Central memory CD8-positive, alpha-beta T cell (primary cell): Measurements from ENCODE around the gene KCNA5.

Experiments
- ATAC-seq: fragments of 150-1000 bp; cut with Tn5 transposase; replicated peaks from 2 replicates; pipeline ENCODE4 v1.10.0; 2022; ENCODE audit warnings: mild to moderate bottlenecking, moderate FRiP score, moderate number of reproducible peaks; ENCODE audit not compliant: poor library complexity, severe bottlenecking; ENCODE audit errors: extremely low read depth
- DNase-seq, 2 donors: peaks; one replicate each; pipeline ENCODE4 v3.0.0; 2021; ENCODE audit warnings: low spot score in 2 of 2
- H3K27ac Mint-ChIP-seq: one replicate; pipeline ENCODE4 v1.8.0; 2022; ENCODE audit warnings: low read depth, mild to moderate bottlenecking, moderate library complexity, mixed read lengths
- H3K27me3 Mint-ChIP-seq: one replicate; pipeline ENCODE4 v1.8.0; 2022; ENCODE audit warnings: mixed read lengths
- H3K36me3 Mint-ChIP-seq: one replicate; pipeline ENCODE4 v1.8.0; 2022; ENCODE audit warnings: mild to moderate bottlenecking, moderate library complexity, mixed read lengths; ENCODE audit not compliant: insufficient read depth
- H3K4me1 Mint-ChIP-seq: one replicate; pipeline ENCODE4 v1.8.0; 2022; ENCODE audit warnings: mixed read lengths
- H3K4me3 Mint-ChIP-seq: one replicate; pipeline ENCODE4 v1.8.0; 2022; ENCODE audit warnings: mild to moderate bottlenecking, moderate library complexity, mixed read lengths
- H3K9me3 Mint-ChIP-seq: one replicate; pipeline ENCODE4 v1.8.0; 2022; ENCODE audit warnings: mixed read lengths

Gene KCNA5

GRCh38 chr12:5043589-5044419 lies at the start of gene KCNA5:
Gene KCNA5 (plus strand): TSS chr12:5043879. CDS start chr12:5044148, 269 bp downstream.
- ATAC-seq, result no peak
- no peaks in the 10 kb centered on the region for H3K36me3 Mint-ChIP-seq
- H3K27me3 Mint-ChIP-seq, result peaks cover 67% of the 10 kb centered on the region
- H3K27ac Mint-ChIP-seq, result no peak within 1 kb of the TSS
- no peaks in the 10 kb centered on the region for H3K4me1 Mint-ChIP-seq
- H3K9me3 Mint-ChIP-seq, result no peaks in the 10 kb centered on the region
- H3K4me3 Mint-ChIP-seq, result no peak within 1 kb of the TSS
- no peak for DNase-seq

- Mint-ChIP-seq H3K36me3 (no peaks in the 10 kb centered on the region), H3K27me3 (peaks cover 70% of the 10 kb centered on the region), H3K4me3 (no peak overlapping the region), H3K4me1 (no peaks in the 10 kb centered on the region), H3K9me3 (no peaks in the 10 kb centered on the region), H3K27ac (no peak overlapping the region)
- DNase-seq (no peak), ATAC-seq (no peak)
These were observed 49.1 kb upstream of the KCNA5 start for GRCh38 chr12:4994622-4995021.

GRCh38 chr12:4996714-4997113 lies 47.0 kb upstream of the KCNA5 start:
- Mint-ChIP-seq H3K27me3 (peaks cover 62% of the 10 kb centered on the region), H3K9me3 (no peaks in the 10 kb centered on the region), H3K4me3 (no peak overlapping the region), H3K27ac (no peak overlapping the region), H3K4me1 (no peaks in the 10 kb centered on the region), H3K36me3 (no peaks in the 10 kb centered on the region)
- DNase-seq, result no peak
- no peak for ATAC-seq

- H3K36me3 Mint-ChIP-seq, result no peaks in the 10 kb centered on the region
- H3K4me3 Mint-ChIP-seq, result no peak overlapping the region
These were observed 45.7 kb upstream of the KCNA5 start for GRCh38 chr12:4997939-4998338.

GRCh38 chr12:5000204-5000603 lies 43.5 kb upstream of the KCNA5 start:
- H3K27me3 Mint-ChIP-seq, result peaks cover 41% of the 10 kb centered on the region
- no peak overlapping the region for H3K4me3 Mint-ChIP-seq
- no peaks in the 10 kb centered on the region for H3K9me3 Mint-ChIP-seq
- ATAC-seq (no peak), DNase-seq (no peak)
- H3K27ac Mint-ChIP-seq, result no peak overlapping the region
- H3K36me3 Mint-ChIP-seq, result no peaks in the 10 kb centered on the region
- H3K4me1 Mint-ChIP-seq, result no peaks in the 10 kb centered on the region

More at GRCh38 chr12:4997939-4998338, 45.7 kb upstream of the KCNA5 start:
- H3K9me3 Mint-ChIP-seq, result no peaks in the 10 kb centered on the region
- no peak overlapping the region for H3K27ac Mint-ChIP-seq
- no peak for ATAC-seq
- DNase-seq, result no peak
- no peaks in the 10 kb centered on the region for H3K4me1 Mint-ChIP-seq
- peaks cover 49% of the 10 kb centered on the region for H3K27me3 Mint-ChIP-seq

GRCh38 chr12:5000658-5001385 lies 42.9 kb upstream of the KCNA5 start:
- Mint-ChIP-seq H3K27ac (no peak overlapping the region), H3K4me1 (no peaks in the 10 kb centered on the region), H3K4me3 (no peak overlapping the region), H3K9me3 (no peaks in the 10 kb centered on the region), H3K36me3 (no peaks in the 10 kb centered on the region), H3K27me3 (peaks cover 39% of the 10 kb centered on the region)
- ATAC-seq, result no peak
- DNase-seq, result no peak

GRCh38 chr12:5003025-5003666 lies 40.5 kb upstream of the KCNA5 start:
- ATAC-seq, result no peak
- no peak overlapping the region for H3K27ac Mint-ChIP-seq
- no peak for DNase-seq

GRCh38 chr12:5008661-5009060 lies 35.0 kb upstream of the KCNA5 start:
- Mint-ChIP-seq H3K9me3 (no peaks in the 10 kb centered on the region), H3K36me3 (no peaks in the 10 kb centered on the region), H3K27me3 (peaks cover 54% of the 10 kb centered on the region), H3K4me3 (no peak overlapping the region), H3K27ac (no peak overlapping the region), H3K4me1 (no peaks in the 10 kb centered on the region)
- no peak for DNase-seq
- no peak for ATAC-seq

More at GRCh38 chr12:5003025-5003666, 40.5 kb upstream of the KCNA5 start:
- H3K9me3 Mint-ChIP-seq, result no peaks in the 10 kb centered on the region
- no peaks in the 10 kb centered on the region for H3K4me1 Mint-ChIP-seq
- no peak overlapping the region for H3K4me3 Mint-ChIP-seq
- peaks cover 20% of the 10 kb centered on the region for H3K27me3 Mint-ChIP-seq
- H3K36me3 Mint-ChIP-seq, result no peaks in the 10 kb centered on the region

GRCh38 chr12:5010151-5010550 lies 33.5 kb upstream of the KCNA5 start:
- Mint-ChIP-seq H3K4me1 (no peaks in the 10 kb centered on the region), H3K9me3 (no peaks in the 10 kb centered on the region), H3K4me3 (no peak overlapping the region), H3K27me3 (peaks cover 55% of the 10 kb centered on the region), H3K36me3 (no peaks in the 10 kb centered on the region), H3K27ac (no peak overlapping the region)
- ATAC-seq (no peak), DNase-seq (no peak)

- DNase-seq (no peak), ATAC-seq (no peak)
- Mint-ChIP-seq H3K36me3 (no peaks in the 10 kb centered on the region), H3K27ac (no peak overlapping the region), H3K4me1 (no peaks in the 10 kb centered on the region), H3K9me3 (no peaks in the 10 kb centered on the region), H3K4me3 (no peak overlapping the region), H3K27me3 (peaks cover 50% of the 10 kb centered on the region)
These were observed 31.3 kb upstream of the KCNA5 start for GRCh38 chr12:5012337-5012736.

- Mint-ChIP-seq H3K9me3 (no peaks in the 10 kb centered on the region), H3K4me1 (no peaks in the 10 kb centered on the region), H3K36me3 (no peaks in the 10 kb centered on the region), H3K4me3 (no peak overlapping the region), H3K27me3 (peaks cover 55% of the 10 kb centered on the region), H3K27ac (peak overlapping the region; percentile 77)
- no peak for ATAC-seq
- DNase-seq, result no peak
These were observed 30.4 kb upstream of the KCNA5 start for GRCh38 chr12:5013266-5013730.

GRCh38 chr12:5014269-5014668 lies 29.4 kb upstream of the KCNA5 start:
- DNase-seq (no peak), ATAC-seq (no peak)
- Mint-ChIP-seq H3K4me3 (no peak overlapping the region), H3K27ac (no peak overlapping the region), H3K27me3 (peaks cover 56% of the 10 kb centered on the region), H3K9me3 (no peaks in the 10 kb centered on the region), H3K36me3 (no peaks in the 10 kb centered on the region), H3K4me1 (no peaks in the 10 kb centered on the region)
